Choroid plexus epithelial cell (primary cell): ENCODE measurements around the gene PGM3.
A peak's percentile ranks its signal among the peaks of the same experiment; 100 is the strongest.

Source experiments
- DNase-seq: peaks from one replicate; pipeline ENCODE4 v3.0.0-alpha.2; 2010; ENCODE audit warnings: low read depth
- H3K4me3 ChIP-seq: 2 replicates; pipeline ENCODE4 v1.5.1; 2011; ENCODE audit warnings: low read depth, mild to moderate bottlenecking, control low read depth, low read length, moderate library complexity
- TF ChIP-seq, protein P1 (sequence below): conservative IDR thresholded peaks from 2 replicates; pipeline ENCODE4 v1.5.1; 2011; ENCODE audit warnings: low read depth, mild to moderate bottlenecking, control low read depth, inconsistent platforms, low read length, moderate library complexity

Gene PGM3, protein sequence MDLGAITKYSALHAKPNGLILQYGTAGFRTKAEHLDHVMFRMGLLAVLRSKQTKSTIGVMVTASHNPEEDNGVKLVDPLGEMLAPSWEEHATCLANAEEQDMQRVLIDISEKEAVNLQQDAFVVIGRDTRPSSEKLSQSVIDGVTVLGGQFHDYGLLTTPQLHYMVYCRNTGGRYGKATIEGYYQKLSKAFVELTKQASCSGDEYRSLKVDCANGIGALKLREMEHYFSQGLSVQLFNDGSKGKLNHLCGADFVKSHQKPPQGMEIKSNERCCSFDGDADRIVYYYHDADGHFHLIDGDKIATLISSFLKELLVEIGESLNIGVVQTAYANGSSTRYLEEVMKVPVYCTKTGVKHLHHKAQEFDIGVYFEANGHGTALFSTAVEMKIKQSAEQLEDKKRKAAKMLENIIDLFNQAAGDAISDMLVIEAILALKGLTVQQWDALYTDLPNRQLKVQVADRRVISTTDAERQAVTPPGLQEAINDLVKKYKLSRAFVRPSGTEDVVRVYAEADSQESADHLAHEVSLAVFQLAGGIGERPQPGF

DNA sequence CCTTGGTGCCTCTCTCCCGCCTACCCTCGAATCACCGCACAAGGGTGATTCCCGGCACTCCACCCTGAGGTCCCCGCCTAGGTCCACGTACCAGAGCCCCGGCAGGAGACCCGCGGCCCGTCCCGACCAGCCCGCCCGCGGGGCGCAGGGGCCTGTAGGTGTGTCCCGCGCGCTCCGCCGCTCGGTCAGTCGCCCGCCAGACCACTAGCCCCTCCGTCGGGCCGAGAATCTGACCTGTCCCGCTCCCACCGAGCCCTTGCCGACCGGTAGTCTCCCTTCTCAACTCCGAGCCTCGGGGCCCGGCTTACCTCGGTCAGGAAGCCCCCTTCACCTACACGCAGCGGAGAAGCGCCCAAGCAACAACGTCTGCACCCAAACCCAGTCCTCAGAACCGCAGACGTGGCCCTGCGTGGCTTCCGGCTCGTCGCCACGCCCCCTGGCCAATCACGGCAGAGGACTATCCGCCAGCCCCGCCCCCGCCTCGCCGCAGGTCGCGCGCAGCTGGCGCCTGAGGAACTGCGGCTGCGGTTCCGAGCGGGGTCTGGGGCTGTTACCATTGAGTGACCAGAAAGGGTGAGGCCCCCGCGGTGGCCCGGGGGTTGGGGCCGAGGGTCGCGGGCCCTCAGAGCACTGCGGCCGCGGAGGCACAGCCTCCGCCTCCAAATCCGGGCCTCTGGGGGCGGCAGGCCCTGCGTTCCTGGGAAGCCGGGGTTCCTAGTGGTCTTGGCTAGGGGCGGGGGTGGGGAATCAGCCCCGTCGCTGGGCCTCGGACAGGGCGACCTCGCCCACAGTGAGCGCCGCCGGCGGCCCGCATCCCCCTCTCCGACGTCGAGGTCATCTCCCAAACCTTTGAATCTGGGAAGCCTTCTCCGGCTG is at the start of gene PGM3, which contains the start of gene RWDD2A:
TSS of gene PGM3 (minus strand) at position 395 of the 876 bp plus-strand sequence. CDS start 2,253 bp downstream, outside the sequence.
TSS of gene RWDD2A (plus strand) at position 487 of the 876 bp plus-strand sequence. CDS start 1,095 bp downstream, outside the sequence.
- peak; percentile 89 for DNase-seq
- TF ChIP-seq, protein P1, sequence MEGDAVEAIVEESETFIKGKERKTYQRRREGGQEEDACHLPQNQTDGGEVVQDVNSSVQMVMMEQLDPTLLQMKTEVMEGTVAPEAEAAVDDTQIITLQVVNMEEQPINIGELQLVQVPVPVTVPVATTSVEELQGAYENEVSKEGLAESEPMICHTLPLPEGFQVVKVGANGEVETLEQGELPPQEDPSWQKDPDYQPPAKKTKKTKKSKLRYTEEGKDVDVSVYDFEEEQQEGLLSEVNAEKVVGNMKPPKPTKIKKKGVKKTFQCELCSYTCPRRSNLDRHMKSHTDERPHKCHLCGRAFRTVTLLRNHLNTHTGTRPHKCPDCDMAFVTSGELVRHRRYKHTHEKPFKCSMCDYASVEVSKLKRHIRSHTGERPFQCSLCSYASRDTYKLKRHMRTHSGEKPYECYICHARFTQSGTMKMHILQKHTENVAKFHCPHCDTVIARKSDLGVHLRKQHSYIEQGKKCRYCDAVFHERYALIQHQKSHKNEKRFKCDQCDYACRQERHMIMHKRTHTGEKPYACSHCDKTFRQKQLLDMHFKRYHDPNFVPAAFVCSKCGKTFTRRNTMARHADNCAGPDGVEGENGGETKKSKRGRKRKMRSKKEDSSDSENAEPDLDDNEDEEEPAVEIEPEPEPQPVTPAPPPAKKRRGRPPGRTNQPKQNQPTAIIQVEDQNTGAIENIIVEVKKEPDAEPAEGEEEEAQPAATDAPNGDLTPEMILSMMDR: no peak
- peak within 1 kb of the TSS; percentile 90 for H3K4me3 ChIP-seq

GRCh38 chr6:83231146-83231545 is 38.1 kb upstream of the PGM3 start:
- TF ChIP-seq, protein P1: no peak
- DNase-seq: peak; percentile 78
- no peak overlapping the region for H3K4me3 ChIP-seq

DNA sequence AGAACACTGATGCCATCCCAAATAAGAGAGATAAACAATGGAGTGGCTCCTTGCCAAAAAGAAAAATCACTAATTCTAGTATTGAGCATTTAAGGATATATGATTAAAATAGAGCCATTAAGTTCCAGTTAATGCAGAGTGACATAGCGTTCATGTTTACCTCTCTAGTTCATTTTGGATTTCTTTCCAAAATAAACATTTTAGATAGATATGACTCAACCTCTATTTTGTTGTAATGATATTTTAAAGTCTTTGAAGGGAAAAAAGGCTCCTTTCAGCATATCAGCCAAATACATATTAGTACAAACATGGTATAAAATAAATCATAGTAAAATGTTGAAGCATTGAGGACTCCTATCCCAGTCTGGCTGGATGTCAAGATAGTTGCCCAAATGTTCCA is 33.5 kb upstream of the PGM3 start:
- peak; percentile 26 for DNase-seq
- no peak overlapping the region for H3K4me3 ChIP-seq
- TF ChIP-seq, protein P1: no peak

GRCh38 chr6:83221889-83222479 is 28.9 kb upstream of the PGM3 start:
- DNase-seq: peak; percentile 74
- TF ChIP-seq, protein P1: peak; percentile 49
- H3K4me3 ChIP-seq: no peak overlapping the region

DNA sequence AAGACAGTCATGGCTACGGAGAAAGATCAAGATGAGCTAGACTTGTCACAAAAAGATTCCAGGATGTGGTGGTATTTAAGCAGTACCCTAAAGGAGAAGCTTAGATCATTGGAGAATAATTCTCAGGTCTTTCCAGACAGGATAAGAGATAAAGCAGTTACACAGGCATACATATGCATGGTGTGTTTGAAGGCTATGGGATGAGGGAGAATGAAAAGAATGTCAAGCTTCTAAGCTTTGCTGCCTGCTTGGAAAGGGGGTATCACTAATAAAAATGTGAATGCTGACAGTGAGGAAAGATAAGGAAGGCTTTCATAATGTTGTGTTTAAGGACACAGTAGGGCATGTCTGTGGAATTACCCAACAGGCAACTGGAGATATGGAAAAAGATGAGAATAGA is 28.2 kb upstream of the PGM3 start:
- H3K4me3 ChIP-seq: no peak overlapping the region
- TF ChIP-seq, protein P1: no peak
- DNase-seq: peak; percentile 56

DNA sequence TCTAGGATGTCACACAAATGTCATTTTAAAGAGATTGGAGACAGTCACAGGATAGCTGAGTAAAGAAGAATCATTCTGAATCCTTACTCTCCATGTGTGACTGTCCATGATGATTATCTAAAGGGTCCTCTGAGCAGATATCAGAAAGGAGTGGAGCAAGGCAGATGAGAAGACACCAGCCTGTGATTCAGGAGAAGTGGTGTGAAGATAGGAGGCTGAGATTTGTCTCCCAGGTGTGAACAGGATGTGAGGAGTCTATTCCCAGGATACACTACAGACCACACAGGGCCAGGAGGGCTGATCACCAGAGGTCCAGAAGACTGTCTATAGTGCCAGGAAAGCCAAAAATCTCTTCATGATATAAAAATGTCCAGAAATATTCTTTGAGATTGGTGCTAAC is 27.1 kb upstream of the PGM3 start:
- DNase-seq: no peak
- TF ChIP-seq, protein P1: no peak
- no peak overlapping the region for H3K4me3 ChIP-seq
